ENCODE data around the gene ARFRP1. TPM values are rescaled to one million over a fixed set of nuclear protein-coding genes. Genes with fewer than 3 reads are reported as not detected.

Gene ARFRP1
- total and polyA plus RNA-seq, 2 donors (not counting 1 experiment from before 2014, with no cell fraction given) = 41.0 to 75.5 TPM

- POLR2A ChIA-PET = no interaction called here
- no peak overlapping the region for H3K4me3 Mint-ChIP-seq
- H3K4me2 ChIP-seq (replicated peaks; ENCODE audit: low read depth, low read length, poor library complexity, severe bottlenecking) = no peak overlapping the region
- H3K27me3 Mint-ChIP-seq = no peaks in the 10 kb centered on the region
- no peak for TF ChIP-seq CTCF (IDR thresholded peaks at IDR 0.05)
- TF ChIP-seq EZH2 (IDR thresholded peaks at IDR 0.05; ENCODE audit: borderline replicate concordance, insufficient read depth, low read depth, low read length, poor library complexity, severe bottlenecking) = no peak
- peaks cover 3% of the 10 kb centered on the region for H3K4me1 Mint-ChIP-seq
- no peaks in the 10 kb centered on the region for H4K20me1 ChIP-seq (ENCODE audit: control insufficient read depth, insufficient read depth, low read length, poor library complexity, severe bottlenecking)
- no peaks in the 10 kb centered on the region for H3K79me2 ChIP-seq (ENCODE audit: control insufficient read depth, insufficient read depth, low read length)
- H2AFZ ChIP-seq (ENCODE audit: insufficient read depth, low read depth, low read length, poor library complexity, severe bottlenecking) = no peak overlapping the region
- ATAC-seq (ENCODE audit: low read depth) (no peak), DNase-seq (no peak)
- H3K4me1 ChIP-seq (ENCODE audit: control insufficient read depth in 2 of 2, insufficient read depth in 2 of 2, low read length in 2 of 2) = peaks cover 0 to 14% of the 10 kb centered on the region in 2 donors
- peaks cover 0 to 2% (median 0%) of the 10 kb centered on the region in 4 experiments for H3K27me3 ChIP-seq (replicated peaks in 1 of 4; ENCODE audit: control extremely low read depth in 1 of 4, control insufficient read depth in 3 of 4, insufficient read depth in 4 of 4, low read length in 3 of 4)
- 94% methylated on average over 40 of the region's 44 CpGs for WGBS (ENCODE audit: insufficient coverage)
- H3K36me3 ChIP-seq (replicated peaks in 1 of 2; ENCODE audit: control extremely low read depth in 1 of 2, control insufficient read depth in 1 of 2, extremely low read depth in 1 of 2, insufficient read depth in 2 of 2, low read length in 1 of 2) = no peaks in the 10 kb centered on the region
- H3K9me3 Mint-ChIP-seq (ENCODE audit: insufficient read depth) = no peaks in the 10 kb centered on the region
- intact Hi-C loops (cut with micrococcal nuclease) = no loop called here
- H3K27ac ChIP-seq (ENCODE audit: low read length in 2 of 2) = no peak overlapping the region
- no peak overlapping the region for H3K4me3 ChIP-seq (ENCODE audit: control extremely low read depth in 1 of 5, extremely low read depth in 1 of 5, insufficient read depth in 1 of 5, low read depth in 2 of 5, low read length in 4 of 5)
- H3K9ac ChIP-seq (ENCODE audit: low read length) = no peak overlapping the region
- H3K9me3 ChIP-seq (ENCODE audit: control extremely low read depth in 1 of 3, control insufficient read depth in 2 of 3, insufficient read depth in 1 of 3, low read length in 2 of 3) = peaks cover 0 to 3% (median 0%) of the 10 kb centered on the region in 3 donors
- CTCF ChIA-PET = no interaction called here
- H3K27ac Mint-ChIP-seq = no peak overlapping the region
These were observed 18.5 kb downstream of the ARFRP1 start for GRCh38 chr20:63689046-63690002.
